HEK293 (cell line): ENCODE measurements around the gene CBX2.

Experiments
- CTCF ChIA-PET: fragments of 350-600 bp; formaldehyde crosslinking; extraction: SDS; loops from one replicate; lab custom pipeline; 2021; ENCODE audit warnings: antibody characterized with exemption; lab: Yijun Ruan, JAX
- POLR2A ChIA-PET: fragments of 300-600 bp; formaldehyde crosslinking; extraction: SDS; loops from one replicate; lab custom pipeline; 2020; ENCODE audit warnings: antibody characterized with exemption, inconsistent platforms; lab: Yijun Ruan, JAX
- H3K27ac ChIP-seq: fragments of 200-500 bp; sonication (Bioruptor generic); 2 replicates; pipeline ENCODE4 v1.5.1; 2014; ENCODE audit warnings: low read depth, low read length, control low read depth, inconsistent platforms; ENCODE audit errors: extremely low read depth
- H3K36me3 ChIP-seq, 2 experiments: fragments of 200-500 bp in 1 of 2; sonication (Bioruptor generic) in 1 of 2; 1 replicate in 1 of 2; 2 replicates in 1 of 2; pipeline ENCODE4 v1.5.1; 2014 to 2017; ENCODE audit warnings: inconsistent platforms in 2 of 2, low read length in 2 of 2; ENCODE audit not compliant: control insufficient read depth in 2 of 2, insufficient read depth in 1 of 2
- H3K4me1 ChIP-seq: fragments of 200-500 bp; sonication (Bioruptor generic); 2 replicates; pipeline ENCODE4 v1.5.1; 2014; ENCODE audit warnings: mild to moderate bottlenecking, low read length, inconsistent platforms; ENCODE audit not compliant: control insufficient read depth, insufficient read depth
- H3K4me3 ChIP-seq: 2 replicates; pipeline ENCODE4 v1.5.1; 2011; ENCODE audit warnings: low read depth, mild to moderate bottlenecking, control low read depth, low read length, moderate library complexity
- H3K9me3 ChIP-seq: fragments of 200-500 bp; sonication (Bioruptor generic); 2 replicates; pipeline ENCODE4 v1.5.1; 2014; ENCODE audit warnings: low read depth, low read length, inconsistent platforms; ENCODE audit not compliant: control insufficient read depth, insufficient read depth
- KLF16 ChIP-seq: fragments of 450-650 bp; formaldehyde crosslinking; IDR thresholded peaks from 2 replicates; pipeline ENCODE4 v1.5.1; 2017; ENCODE audit warnings: missing biosample characterization, missing genetic modification characterization
- MEIS1 ChIP-seq: sonication (generic); formaldehyde crosslinking; IDR thresholded peaks from 2 replicates; pipeline ENCODE4 v1.8.1; 2022; ENCODE audit warnings: missing genetic modification reagents, mild to moderate bottlenecking, borderline replicate concordance
- SALL2 ChIP-seq: fragments of 450-650 bp; formaldehyde crosslinking; IDR thresholded peaks from 2 replicates; pipeline ENCODE4 v1.5.0; 2017; ENCODE audit warnings: missing biosample characterization, mild to moderate bottlenecking, missing genetic modification characterization, borderline replicate concordance
- SCRT2 ChIP-seq: fragments of 450-650 bp; formaldehyde crosslinking; IDR thresholded peaks from 2 replicates; pipeline ENCODE4 v1.5.1; 2016; ENCODE audit warnings: missing biosample characterization, missing genetic modification characterization
- SP3 ChIP-seq: fragments of 450-650 bp; formaldehyde crosslinking; IDR thresholded peaks from 2 replicates; pipeline ENCODE4 v1.5.1; 2016; ENCODE audit warnings: missing biosample characterization, missing genetic modification characterization
- ZNF10 ChIP-seq: fragments of 450-650 bp; formaldehyde crosslinking; IDR thresholded peaks from 2 replicates; pipeline ENCODE4 v1.5.1; 2017; ENCODE audit warnings: missing biosample characterization, missing genetic modification characterization
- ZNF2 ChIP-seq: fragments of 450-650 bp; formaldehyde crosslinking; IDR thresholded peaks from 2 replicates; pipeline ENCODE4 v1.5.1; 2016; ENCODE audit warnings: missing biosample characterization, missing genetic modification characterization
- ZNF416 ChIP-seq: fragments of 450-650 bp; formaldehyde crosslinking; IDR thresholded peaks from 2 replicates; pipeline ENCODE4 v1.5.1; 2016; ENCODE audit warnings: missing biosample characterization, missing genetic modification characterization
- ZNF501 ChIP-seq: fragments of 450-650 bp; formaldehyde crosslinking; IDR thresholded peaks from 2 replicates; pipeline ENCODE4 v1.5.1; 2016; ENCODE audit warnings: missing biosample characterization, missing genetic modification characterization
- ZNF510 ChIP-seq: fragments of 450-650 bp; formaldehyde crosslinking; IDR thresholded peaks from 2 replicates; pipeline ENCODE4 v1.5.1; 2018; ENCODE audit warnings: mild to moderate bottlenecking, missing genetic modification characterization, missing biosample characterization; ENCODE audit not compliant: insufficient replicate concordance
- ZNF548 ChIP-seq: fragments of 450-650 bp; formaldehyde crosslinking; IDR thresholded peaks from 2 replicates; pipeline ENCODE4 v1.5.1; 2016; ENCODE audit warnings: missing biosample characterization, missing genetic modification characterization
- ZNF660 ChIP-seq: fragments of 450-650 bp; IDR thresholded peaks from 2 replicates; pipeline ENCODE4 v1.5.1; 2018; ENCODE audit warnings: missing biosample characterization, mild to moderate bottlenecking, missing genetic modification characterization
- ZNF677 ChIP-seq: fragments of 450-650 bp; IDR thresholded peaks from 2 replicates; pipeline ENCODE4 v1.5.0; 2018; ENCODE audit warnings: missing biosample characterization, mild to moderate bottlenecking, missing genetic modification characterization, moderate library complexity
- ZNF791 ChIP-seq: fragments of 450-650 bp; formaldehyde crosslinking; IDR thresholded peaks from 2 replicates; pipeline ENCODE4 v1.5.1; 2016; ENCODE audit warnings: missing biosample characterization, missing genetic modification characterization
- TF ChIP-seq, protein P1 (sequence below): fragments of 450-650 bp; formaldehyde crosslinking; optimal IDR thresholded peaks from 2 replicates; pipeline ENCODE3; 2016; ENCODE audit warnings: missing biosample characterization, mild to moderate bottlenecking, missing genetic modification characterization
- TF ChIP-seq, protein P2 (sequence below): fragments of 450-650 bp; formaldehyde crosslinking; conservative IDR thresholded peaks from 2 replicates; pipeline ENCODE4 v1.5.1; 2016; ENCODE audit warnings: low read depth, missing biosample characterization, missing genetic modification characterization
- TF ChIP-seq, protein P3 (sequence below): fragments of 450-650 bp; IDR thresholded peaks from 2 replicates; pipeline ENCODE4 v1.5.1; 2018; ENCODE audit warnings: missing biosample characterization, mild to moderate bottlenecking, missing genetic modification characterization

The CBX2 gene

DNA sequence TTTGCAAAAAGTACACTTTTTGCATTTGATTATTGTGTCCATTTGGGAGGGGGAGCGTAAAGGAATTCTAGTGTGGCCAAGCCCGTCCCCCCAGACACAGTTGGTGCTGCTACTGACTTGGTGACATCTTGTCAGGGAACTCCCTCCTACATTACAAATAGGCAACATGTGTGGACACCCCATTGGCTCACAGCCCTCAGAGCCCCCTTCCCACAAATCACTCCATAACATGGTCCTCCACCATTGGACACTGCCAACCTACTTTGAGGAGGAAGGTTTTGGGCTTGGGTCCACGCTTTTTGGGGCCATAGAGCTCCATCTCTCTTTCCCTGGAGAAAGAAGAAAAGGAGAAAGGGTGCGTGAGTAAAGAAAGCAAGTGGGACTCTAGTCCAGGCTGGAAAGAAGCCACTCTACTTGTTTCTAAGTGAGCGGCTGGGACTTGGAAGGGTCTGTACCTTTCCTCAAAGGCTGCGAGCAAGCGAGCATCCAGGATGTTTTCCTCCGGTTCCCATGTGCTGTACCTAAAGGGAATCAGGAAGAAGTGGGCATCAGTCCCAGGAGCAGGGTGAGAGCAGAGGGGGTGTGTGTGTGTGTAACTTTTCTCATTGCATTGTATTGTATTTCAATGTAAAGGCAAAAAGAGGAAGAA is 18.0 kb downstream of the CBX2 start (continued):
- TF ChIP-seq ZNF501 (tag by site-specific recombination) (no peak), ZNF416 (no peak), ZNF677 (tag by site-specific recombination) (no peak), ZNF10 (tag by site-specific recombination) (no peak), ZNF791 (tag by site-specific recombination) (no peak), SALL2 (tag by site-specific recombination) (no peak), ZNF548 (tag by site-specific recombination) (no peak), ZNF2 (tag by site-specific recombination) (no peak), SP3 (tag by site-specific recombination) (no peak)
- TF ChIP-seq, protein P1, sequence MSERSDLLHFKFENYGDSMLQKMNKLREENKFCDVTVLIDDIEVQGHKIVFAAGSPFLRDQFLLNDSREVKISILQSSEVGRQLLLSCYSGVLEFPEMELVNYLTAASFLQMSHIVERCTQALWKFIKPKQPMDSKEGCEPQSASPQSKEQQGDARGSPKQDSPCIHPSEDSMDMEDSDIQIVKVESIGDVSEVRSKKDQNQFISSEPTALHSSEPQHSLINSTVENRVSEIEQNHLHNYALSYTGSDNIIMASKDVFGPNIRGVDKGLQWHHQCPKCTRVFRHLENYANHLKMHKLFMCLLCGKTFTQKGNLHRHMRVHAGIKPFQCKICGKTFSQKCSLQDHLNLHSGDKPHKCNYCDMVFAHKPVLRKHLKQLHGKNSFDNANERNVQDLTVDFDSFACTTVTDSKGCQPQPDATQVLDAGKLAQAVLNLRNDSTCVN, result no peak
- TF ChIP-seq, protein P2, sequence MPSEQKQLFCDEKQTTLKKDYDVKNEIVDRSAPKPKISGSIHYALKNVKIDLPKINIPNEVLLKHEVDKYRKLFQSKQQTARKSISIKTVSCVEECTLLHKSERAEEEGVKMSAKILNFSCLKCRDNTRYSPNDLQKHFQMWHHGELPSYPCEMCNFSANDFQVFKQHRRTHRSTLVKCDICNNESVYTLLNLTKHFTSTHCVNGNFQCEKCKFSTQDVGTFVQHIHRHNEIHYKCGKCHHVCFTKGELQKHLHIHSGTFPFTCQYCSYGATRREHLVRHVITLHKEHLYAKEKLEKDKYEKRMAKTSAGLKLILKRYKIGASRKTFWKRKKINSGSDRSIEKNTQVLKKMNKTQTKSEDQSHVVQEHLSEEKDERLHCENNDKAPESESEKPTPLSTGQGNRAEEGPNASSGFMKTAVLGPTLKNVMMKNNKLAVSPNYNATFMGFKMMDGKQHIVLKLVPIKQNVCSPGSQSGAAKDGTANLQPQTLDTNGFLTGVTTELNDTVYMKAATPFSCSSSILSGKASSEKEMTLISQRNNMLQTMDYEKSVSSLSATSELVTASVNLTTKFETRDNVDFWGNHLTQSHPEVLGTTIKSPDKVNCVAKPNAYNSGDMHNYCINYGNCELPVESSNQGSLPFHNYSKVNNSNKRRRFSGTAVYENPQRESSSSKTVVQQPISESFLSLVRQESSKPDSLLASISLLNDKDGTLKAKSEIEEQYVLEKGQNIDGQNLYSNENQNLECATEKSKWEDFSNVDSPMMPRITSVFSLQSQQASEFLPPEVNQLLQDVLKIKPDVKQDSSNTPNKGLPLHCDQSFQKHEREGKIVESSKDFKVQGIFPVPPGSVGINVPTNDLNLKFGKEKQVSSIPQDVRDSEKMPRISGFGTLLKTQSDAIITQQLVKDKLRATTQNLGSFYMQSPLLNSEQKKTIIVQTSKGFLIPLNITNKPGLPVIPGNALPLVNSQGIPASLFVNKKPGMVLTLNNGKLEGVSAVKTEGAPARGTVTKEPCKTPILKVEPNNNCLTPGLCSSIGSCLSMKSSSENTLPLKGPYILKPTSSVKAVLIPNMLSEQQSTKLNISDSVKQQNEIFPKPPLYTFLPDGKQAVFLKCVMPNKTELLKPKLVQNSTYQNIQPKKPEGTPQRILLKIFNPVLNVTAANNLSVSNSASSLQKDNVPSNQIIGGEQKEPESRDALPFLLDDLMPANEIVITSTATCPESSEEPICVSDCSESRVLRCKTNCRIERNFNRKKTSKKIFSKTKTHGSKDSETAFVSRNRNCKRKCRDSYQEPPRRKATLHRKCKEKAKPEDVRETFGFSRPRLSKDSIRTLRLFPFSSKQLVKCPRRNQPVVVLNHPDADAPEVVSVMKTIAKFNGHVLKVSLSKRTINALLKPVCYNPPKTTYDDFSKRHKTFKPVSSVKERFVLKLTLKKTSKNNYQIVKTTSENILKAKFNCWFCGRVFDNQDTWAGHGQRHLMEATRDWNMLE (tag by site-specific recombination), result no peak

DNA sequence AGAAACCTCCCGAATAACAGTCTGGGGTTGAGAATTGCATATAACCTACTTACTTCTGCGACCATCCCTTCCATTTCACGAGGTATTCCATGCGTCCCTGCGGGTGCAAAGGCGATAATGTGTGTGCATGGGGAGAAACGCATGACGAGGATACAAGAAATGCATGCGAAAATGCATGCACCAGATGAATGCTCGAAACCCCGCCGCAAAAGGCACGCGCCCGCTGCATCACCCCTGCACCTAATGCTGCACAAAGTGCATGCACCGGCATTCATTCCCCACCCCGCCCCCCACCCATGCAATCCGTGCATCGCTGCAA is 18.5 kb downstream of the CBX2 start:
- TF ChIP-seq ZNF510 (tag by site-specific recombination) (no peak), ZNF10 (tag by site-specific recombination) (no peak), SCRT2 (no peak), KLF16 (tag by site-specific recombination) (no peak), MEIS1 (no peak), ZNF660 (tag by site-specific recombination) (no peak)
- TF ChIP-seq, protein P3, sequence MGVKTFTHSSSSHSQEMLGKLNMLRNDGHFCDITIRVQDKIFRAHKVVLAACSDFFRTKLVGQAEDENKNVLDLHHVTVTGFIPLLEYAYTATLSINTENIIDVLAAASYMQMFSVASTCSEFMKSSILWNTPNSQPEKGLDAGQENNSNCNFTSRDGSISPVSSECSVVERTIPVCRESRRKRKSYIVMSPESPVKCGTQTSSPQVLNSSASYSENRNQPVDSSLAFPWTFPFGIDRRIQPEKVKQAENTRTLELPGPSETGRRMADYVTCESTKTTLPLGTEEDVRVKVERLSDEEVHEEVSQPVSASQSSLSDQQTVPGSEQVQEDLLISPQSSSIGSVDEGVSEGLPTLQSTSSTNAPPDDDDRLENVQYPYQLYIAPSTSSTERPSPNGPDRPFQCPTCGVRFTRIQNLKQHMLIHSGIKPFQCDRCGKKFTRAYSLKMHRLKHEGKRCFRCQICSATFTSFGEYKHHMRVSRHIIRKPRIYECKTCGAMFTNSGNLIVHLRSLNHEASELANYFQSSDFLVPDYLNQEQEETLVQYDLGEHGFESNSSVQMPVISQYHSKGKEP (tag by site-specific recombination), result peak; percentile 100
- Histone ChIP-seq H3K9me3 (no peaks in the 10 kb centered on the region), H3K4me1 (peaks cover 27% of the 10 kb centered on the region), H3K27ac (peak overlapping the region; percentile 88), H3K36me3 (peaks cover 0 to 15% of the 10 kb centered on the region in 2 experiments; a peak in 1 of 3 replicates), H3K4me3 (peak overlapping the region; percentile 95)
- POLR2A ChIA-PET, result interaction anchor here (0.6 to 3.7 kb wide), 20 partner anchors 10 to 1511 kb away, joined by 3 to 61 read pairs (median 7); partner anchors contain the start of genes CBX2, CBX4 and GAA
- CTCF ChIA-PET, result interaction anchor here (0.6 to 1.1 kb wide), 8 partner anchors 12 to 73 kb away, joined by 3 to 5 read pairs (median 4); partner anchors contain the start of gene CBX4
